ENCODE data around the gene MATN3.
"Not testable (repeated sequence)": the region's sequence is repeated elsewhere in the genome, so short reads cannot be mapped to it uniquely, and the experiment has no call there.

The MATN3 gene

GRCh38 chr2:20048488-20049448, 36.3 kb upstream of the MATN3 start:
- H3K36me3 Mint-ChIP-seq, result no peaks in the 10 kb centered on the region
- peaks cover under 1% of the 10 kb centered on the region for H3K27me3 Mint-ChIP-seq
- H3K27ac Mint-ChIP-seq, result no peak overlapping the region
- CTCF ChIA-PET, result interaction anchor here (1.0 to 1.1 kb wide), 3 partner anchors 11 to 47 kb away, joined by 3 read pairs; no protein-coding TSS in a partner anchor
- H3K4me1 Mint-ChIP-seq, result peaks cover 25% of the 10 kb centered on the region
- no peak overlapping the region for H3K4me3 Mint-ChIP-seq
- DNase-seq, result no peak
- no peaks in the 10 kb centered on the region for H3K9me3 Mint-ChIP-seq

GRCh38 chr2:20045712-20046292, 33.3 kb upstream of the MATN3 start:
- H3K27ac Mint-ChIP-seq, H3K9me3 Mint-ChIP-seq, H3K4me3 Mint-ChIP-seq, H3K36me3 Mint-ChIP-seq, DNase-seq, H3K27me3 Mint-ChIP-seq: not testable (repeated sequence)
- CTCF ChIA-PET, result interaction anchor here (0.7 kb wide), 1 partner anchor 30 kb away, joined by 4 read pairs; no protein-coding TSS in a partner anchor
- H3K4me1 Mint-ChIP-seq, result peaks cover 25% of the 10 kb centered on the region

GRCh38 chr2:20044778-20045177, 32.3 kb upstream of the MATN3 start:
- no peak for DNase-seq
- H3K36me3 Mint-ChIP-seq, result peaks cover 2% of the 10 kb centered on the region
- H3K27me3 Mint-ChIP-seq, result no peaks in the 10 kb centered on the region
- no peaks in the 10 kb centered on the region for H3K9me3 Mint-ChIP-seq
- no peak overlapping the region for H3K27ac Mint-ChIP-seq
- H3K4me3 Mint-ChIP-seq, result no peak overlapping the region
- H3K4me1 Mint-ChIP-seq, result peaks cover 18% of the 10 kb centered on the region
- CTCF ChIA-PET, result interaction anchor here (0.7 kb wide), 1 partner anchor 29 kb away, joined by 4 read pairs; no protein-coding TSS in a partner anchor

GRCh38 chr2:20042531-20042930, 30.1 kb upstream of the MATN3 start:
- no peak for DNase-seq
- Mint-ChIP-seq H3K27ac (no peak overlapping the region), H3K4me3 (no peak overlapping the region), H3K36me3 (peaks cover 9% of the 10 kb centered on the region), H3K4me1 (no peaks in the 10 kb centered on the region), H3K27me3 (no peaks in the 10 kb centered on the region), H3K9me3 (no peaks in the 10 kb centered on the region)
- CTCF ChIA-PET, result no interaction called here

GRCh38 chr2:20040489-20041172, 28.2 kb upstream of the MATN3 start:
- H3K36me3 Mint-ChIP-seq, result peaks cover 20% of the 10 kb centered on the region

GRCh38 chr2:20037660-20038059, 25.2 kb upstream of the MATN3 start:
- peaks cover 35% of the 10 kb centered on the region for H3K36me3 Mint-ChIP-seq
- H3K4me3 Mint-ChIP-seq, result no peak overlapping the region
- H3K27ac Mint-ChIP-seq, result no peak overlapping the region

More at GRCh38 chr2:20040489-20041172, 28.2 kb upstream of the MATN3 start:
- DNase-seq, result no peak
- peaks cover 7% of the 10 kb centered on the region for H3K4me1 Mint-ChIP-seq
- CTCF ChIA-PET, result interaction anchor here (0.6 to 1.5 kb wide), 2 partner anchors 9 to 12 kb away, joined by 3 to 4 read pairs; no protein-coding TSS in a partner anchor
- H3K27ac Mint-ChIP-seq, result no peak overlapping the region
- no peaks in the 10 kb centered on the region for H3K9me3 Mint-ChIP-seq
- H3K4me3 Mint-ChIP-seq, result no peak overlapping the region
- no peaks in the 10 kb centered on the region for H3K27me3 Mint-ChIP-seq

GRCh38 chr2:20035955-20036666, 23.6 kb upstream of the MATN3 start:
- CTCF ChIA-PET, result interaction anchor here (1.3 to 2.7 kb wide), 3 partner anchors 14 to 21 kb away, joined by 3 to 15 read pairs (median 4); no protein-coding TSS in a partner anchor
- DNase-seq, result no peak
- Mint-ChIP-seq H3K4me3 (no peak overlapping the region), H3K9me3 (no peaks in the 10 kb centered on the region), H3K27me3 (no peaks in the 10 kb centered on the region), H3K4me1 (peaks cover 7% of the 10 kb centered on the region), H3K36me3 (peaks cover 49% of the 10 kb centered on the region), H3K27ac (peak overlapping the region; percentile 9)

More at GRCh38 chr2:20037660-20038059, 25.2 kb upstream of the MATN3 start:
- Mint-ChIP-seq H3K27me3 (no peaks in the 10 kb centered on the region), H3K4me1 (peaks cover 7% of the 10 kb centered on the region), H3K9me3 (no peaks in the 10 kb centered on the region)
- CTCF ChIA-PET, result interaction anchor here (0.6 to 2.7 kb wide), 4 partner anchors 11 to 93 kb away, joined by 3 to 15 read pairs (median 3); no protein-coding TSS in a partner anchor
- DNase-seq, result no peak

GRCh38 chr2:20034821-20035220, 22.4 kb upstream of the MATN3 start:
- Mint-ChIP-seq H3K4me3 (no peak overlapping the region), H3K27ac (no peak overlapping the region), H3K27me3 (no peaks in the 10 kb centered on the region), H3K4me1 (peaks cover 7% of the 10 kb centered on the region), H3K36me3 (peaks cover 57% of the 10 kb centered on the region), H3K9me3 (no peaks in the 10 kb centered on the region)
- CTCF ChIA-PET, result interaction anchor here (1.9 kb wide), 1 partner anchor 79 kb away, joined by 4 read pairs; no protein-coding TSS in a partner anchor
- DNase-seq, result no peak

- Mint-ChIP-seq H3K4me3 (no peak overlapping the region), H3K9me3 (no peaks in the 10 kb centered on the region), H3K4me1 (peaks cover 7% of the 10 kb centered on the region), H3K36me3 (peaks cover 63% of the 10 kb centered on the region), H3K27ac (no peak overlapping the region), H3K27me3 (no peaks in the 10 kb centered on the region)
- CTCF ChIA-PET, result interaction anchor here (1.9 kb wide), 1 partner anchor 79 kb away, joined by 4 read pairs; no protein-coding TSS in a partner anchor
- DNase-seq, result no peak
These were observed 21.8 kb upstream of the MATN3 start for GRCh38 chr2:20034218-20034617.

GRCh38 chr2:20033322-20033721, 20.9 kb upstream of the MATN3 start:
- no peaks in the 10 kb centered on the region for H3K9me3 Mint-ChIP-seq
- no peak overlapping the region for H3K4me3 Mint-ChIP-seq
- no peak for DNase-seq
- H3K4me1 Mint-ChIP-seq, result peaks cover 7% of the 10 kb centered on the region
- H3K27me3 Mint-ChIP-seq, result no peaks in the 10 kb centered on the region
- H3K27ac Mint-ChIP-seq, result no peak overlapping the region
- peaks cover 72% of the 10 kb centered on the region for H3K36me3 Mint-ChIP-seq
- CTCF ChIA-PET, result interaction anchor here (1.3 to 1.9 kb wide), 2 partner anchors 22 to 78 kb away, joined by 3 to 4 read pairs; no protein-coding TSS in a partner anchor

- Mint-ChIP-seq H3K9me3 (no peaks in the 10 kb centered on the region), H3K4me3 (no peak overlapping the region), H3K27ac (no peak overlapping the region), H3K4me1 (no peaks in the 10 kb centered on the region), H3K27me3 (no peaks in the 10 kb centered on the region), H3K36me3 (peaks cover 53% of the 10 kb centered on the region)
- DNase-seq, result no peak
- CTCF ChIA-PET, result interaction anchor here (1.9 kb wide), 1 partner anchor 15 kb away, joined by 8 read pairs; no protein-coding TSS in a partner anchor
These were observed 17.8 kb upstream of the MATN3 start for GRCh38 chr2:20030224-20030623.

- no peak overlapping the region for H3K27ac Mint-ChIP-seq
- H3K27me3 Mint-ChIP-seq, result peaks cover 2% of the 10 kb centered on the region
- DNase-seq, result no peak
- no peaks in the 10 kb centered on the region for H3K9me3 Mint-ChIP-seq
- CTCF ChIA-PET, result interaction anchor here (1.6 kb wide), 1 partner anchor 12 kb away, joined by 3 read pairs; no protein-coding TSS in a partner anchor
- no peaks in the 10 kb centered on the region for H3K4me1 Mint-ChIP-seq
- peaks cover 43% of the 10 kb centered on the region for H3K36me3 Mint-ChIP-seq
- no peak overlapping the region for H3K4me3 Mint-ChIP-seq
These were observed 15.4 kb upstream of the MATN3 start for GRCh38 chr2:20027705-20028434.

- H3K27me3 Mint-ChIP-seq, result peaks cover 4% of the 10 kb centered on the region
- no peaks in the 10 kb centered on the region for H3K9me3 Mint-ChIP-seq
- DNase-seq, result no peak
- no peaks in the 10 kb centered on the region for H3K4me1 Mint-ChIP-seq
- CTCF ChIA-PET, result interaction anchor here (1.6 kb wide), 1 partner anchor 11 kb away, joined by 3 read pairs; no protein-coding TSS in a partner anchor
- H3K4me3 Mint-ChIP-seq, result no peak overlapping the region
- H3K36me3 Mint-ChIP-seq, result peaks cover 37% of the 10 kb centered on the region
- no peak overlapping the region for H3K27ac Mint-ChIP-seq
These were observed 14.8 kb upstream of the MATN3 start for GRCh38 chr2:20027260-20027677.

All from activated naive CD4-positive, alpha-beta T cell treated with anti-CD3 and anti-CD28 coated beads, Interleukin-2, amount 10 ng/mL, durations not matched to agents 7 days and 5 days (primary cell).